ENCODE data around the gene DHDDS.

DNA sequence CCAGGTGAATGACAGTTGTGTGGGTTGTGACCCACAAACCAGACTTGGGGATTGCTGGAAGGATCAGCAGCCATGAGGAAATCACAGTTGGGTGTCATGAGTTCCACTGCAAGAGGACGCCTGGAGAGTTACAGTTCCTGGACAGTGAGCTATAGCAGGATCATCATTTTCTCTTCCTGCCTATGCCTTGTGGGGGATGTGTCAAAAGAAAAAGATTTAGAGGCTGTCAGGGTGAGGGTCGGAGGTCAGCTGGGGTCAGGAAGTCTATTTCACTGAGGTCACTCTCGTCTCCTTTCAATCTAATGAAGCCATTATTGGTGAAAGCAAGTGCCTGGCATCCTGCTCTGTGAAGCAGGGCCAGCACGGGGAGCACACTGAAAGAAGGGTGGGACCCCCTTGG lies 28.5 kb upstream of the DHDDS start:
- TF ChIP-seq POLR2AphosphoS5 (IDR thresholded peaks at IDR 0.05) = no peak
- no peak for TF ChIP-seq POLR2A (IDR thresholded peaks at IDR 0.05)
- TF ChIP-seq, protein P1, sequence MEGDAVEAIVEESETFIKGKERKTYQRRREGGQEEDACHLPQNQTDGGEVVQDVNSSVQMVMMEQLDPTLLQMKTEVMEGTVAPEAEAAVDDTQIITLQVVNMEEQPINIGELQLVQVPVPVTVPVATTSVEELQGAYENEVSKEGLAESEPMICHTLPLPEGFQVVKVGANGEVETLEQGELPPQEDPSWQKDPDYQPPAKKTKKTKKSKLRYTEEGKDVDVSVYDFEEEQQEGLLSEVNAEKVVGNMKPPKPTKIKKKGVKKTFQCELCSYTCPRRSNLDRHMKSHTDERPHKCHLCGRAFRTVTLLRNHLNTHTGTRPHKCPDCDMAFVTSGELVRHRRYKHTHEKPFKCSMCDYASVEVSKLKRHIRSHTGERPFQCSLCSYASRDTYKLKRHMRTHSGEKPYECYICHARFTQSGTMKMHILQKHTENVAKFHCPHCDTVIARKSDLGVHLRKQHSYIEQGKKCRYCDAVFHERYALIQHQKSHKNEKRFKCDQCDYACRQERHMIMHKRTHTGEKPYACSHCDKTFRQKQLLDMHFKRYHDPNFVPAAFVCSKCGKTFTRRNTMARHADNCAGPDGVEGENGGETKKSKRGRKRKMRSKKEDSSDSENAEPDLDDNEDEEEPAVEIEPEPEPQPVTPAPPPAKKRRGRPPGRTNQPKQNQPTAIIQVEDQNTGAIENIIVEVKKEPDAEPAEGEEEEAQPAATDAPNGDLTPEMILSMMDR (IDR thresholded peaks at IDR 0.05) = no peak
